SK-N-SH treated with all-trans-retinoic acid at 6 μM for 48 hours (cell line): ENCODE results near the gene RGS7.

Source experiments
- BACH2 ChIP-seq: fragments of 250-450 bp; sonication (Bioruptor Pico); IDR thresholded peaks from 2 replicates; pipeline ENCODE4 v1.9.0; 2021; ENCODE audit warnings: mild to moderate bottlenecking, borderline replicate concordance
- CSDC2 ChIP-seq: fragments of 250-450 bp; sonication (Bioruptor Pico); IDR thresholded peaks from 2 replicates; pipeline ENCODE4 v1.5.0; 2020; ENCODE audit warnings: mild to moderate bottlenecking, moderate library complexity
- GLIS3 ChIP-seq: fragments of 250-450 bp; sonication (Bioruptor Pico); IDR thresholded peaks from 2 replicates; pipeline ENCODE4 v1.5.0; 2020; ENCODE audit warnings: mild to moderate bottlenecking, moderate library complexity
- ISL1 ChIP-seq: fragments of 250-450 bp; sonication (Bioruptor Pico); IDR thresholded peaks from 2 replicates; pipeline ENCODE4 v2.1.2; 2022; ENCODE audit warnings: mild to moderate bottlenecking, moderate library complexity
- OSR1 ChIP-seq: fragments of 250-450 bp; sonication (Bioruptor Pico); IDR thresholded peaks from 2 replicates; pipeline ENCODE4 v1.8.0; 2022; ENCODE audit warnings: moderate library complexity, mild to moderate bottlenecking, inconsistent platforms
- PPARA ChIP-seq: fragments of 250-450 bp; sonication (Bioruptor Pico); IDR thresholded peaks from 2 replicates; pipeline ENCODE4 v1.5.0; 2020; ENCODE audit warnings: mild to moderate bottlenecking, borderline replicate concordance
- RARB ChIP-seq: fragments of 250-450 bp; sonication (Bioruptor Pico); IDR thresholded peaks from 2 replicates; pipeline ENCODE4 v1.8.0; 2021; ENCODE audit warnings: mild to moderate bottlenecking, moderate library complexity
- TCF4 ChIP-seq: fragments of 250-450 bp; sonication (Bioruptor Pico); IDR thresholded peaks from 2 replicates; pipeline ENCODE4 v1.8.0; 2021; ENCODE audit warnings: mild to moderate bottlenecking, moderate library complexity, borderline replicate concordance
- TOX ChIP-seq: fragments of 250-450 bp; sonication (Bioruptor Pico); IDR thresholded peaks from 2 replicates; pipeline ENCODE4 v1.8.0; 2021; ENCODE audit warnings: mild to moderate bottlenecking, moderate library complexity, borderline replicate concordance
- ZFP3 ChIP-seq: fragments of 250-450 bp; sonication (Bioruptor Pico); IDR thresholded peaks from 2 replicates; pipeline ENCODE4 v1.5.0; 2020; ENCODE audit warnings: mild to moderate bottlenecking, moderate library complexity
- ZFP30 ChIP-seq: fragments of 450-650 bp; formaldehyde crosslinking; IDR thresholded peaks from 2 replicates; pipeline ENCODE4 v1.5.0; 2022; ENCODE audit warnings: mild to moderate bottlenecking, moderate library complexity
- TF ChIP-seq, protein P1 (sequence below): fragments of 250-450 bp; sonication (Bioruptor Pico); IDR thresholded peaks from 2 replicates; pipeline ENCODE4 v1.8.0; 2020; ENCODE audit warnings: mild to moderate bottlenecking, moderate library complexity, borderline replicate concordance
- TF ChIP-seq, protein P2 (sequence below): fragments of 250-450 bp; sonication (Bioruptor Pico); IDR thresholded peaks from 2 replicates; pipeline ENCODE4 v1.5.1; 2020; ENCODE audit warnings: low read depth, mild to moderate bottlenecking, moderate library complexity
- TF ChIP-seq, protein P3 (sequence below): fragments of 250-450 bp; sonication (Bioruptor Pico); IDR thresholded peaks from 2 replicates; pipeline ENCODE4 v1.5.1; 2021; ENCODE audit warnings: mild to moderate bottlenecking, moderate library complexity

DNA sequence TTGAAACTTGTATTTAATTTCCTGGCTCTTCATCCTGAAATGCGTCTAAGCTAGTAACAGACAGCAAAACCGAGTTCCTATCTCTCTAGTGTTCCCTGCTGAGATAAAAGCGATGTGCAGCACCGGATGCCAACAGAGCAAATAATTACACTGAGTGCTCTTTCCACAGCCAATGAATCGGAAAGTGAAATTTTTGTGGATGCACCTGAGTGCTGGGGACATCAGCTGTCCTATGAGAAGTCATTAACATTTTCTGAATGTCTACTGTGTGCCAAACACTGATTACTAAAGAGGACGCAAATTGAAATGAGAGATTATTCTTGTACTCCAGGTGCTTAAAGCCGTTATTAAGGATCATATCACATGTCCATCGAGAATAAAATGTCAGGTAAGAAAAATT is 278.0 kb downstream of the RGS7 start:
- TF ChIP-seq ZFP3 (no peak), PPARA (CRISPR knock-in tag) (no peak), ZFP30 (CRISPR knock-in tag) (no peak), GLIS3 (CRISPR knock-in tag) (no peak), ISL1 (no peak), TCF4 (no peak), TOX (no peak), BACH2 (CRISPR knock-in tag) (no peak), RARB (no peak), OSR1 (CRISPR knock-in tag) (no peak), CSDC2 (CRISPR knock-in tag) (no peak)
- TF ChIP-seq, protein P1, sequence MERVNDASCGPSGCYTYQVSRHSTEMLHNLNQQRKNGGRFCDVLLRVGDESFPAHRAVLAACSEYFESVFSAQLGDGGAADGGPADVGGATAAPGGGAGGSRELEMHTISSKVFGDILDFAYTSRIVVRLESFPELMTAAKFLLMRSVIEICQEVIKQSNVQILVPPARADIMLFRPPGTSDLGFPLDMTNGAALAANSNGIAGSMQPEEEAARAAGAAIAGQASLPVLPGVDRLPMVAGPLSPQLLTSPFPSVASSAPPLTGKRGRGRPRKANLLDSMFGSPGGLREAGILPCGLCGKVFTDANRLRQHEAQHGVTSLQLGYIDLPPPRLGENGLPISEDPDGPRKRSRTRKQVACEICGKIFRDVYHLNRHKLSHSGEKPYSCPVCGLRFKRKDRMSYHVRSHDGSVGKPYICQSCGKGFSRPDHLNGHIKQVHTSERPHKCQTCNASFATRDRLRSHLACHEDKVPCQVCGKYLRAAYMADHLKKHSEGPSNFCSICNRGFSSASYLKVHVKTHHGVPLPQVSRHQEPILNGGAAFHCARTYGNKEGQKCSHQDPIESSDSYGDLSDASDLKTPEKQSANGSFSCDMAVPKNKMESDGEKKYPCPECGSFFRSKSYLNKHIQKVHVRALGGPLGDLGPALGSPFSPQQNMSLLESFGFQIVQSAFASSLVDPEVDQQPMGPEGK (CRISPR knock-in tag) = no peak
- TF ChIP-seq, protein P2, sequence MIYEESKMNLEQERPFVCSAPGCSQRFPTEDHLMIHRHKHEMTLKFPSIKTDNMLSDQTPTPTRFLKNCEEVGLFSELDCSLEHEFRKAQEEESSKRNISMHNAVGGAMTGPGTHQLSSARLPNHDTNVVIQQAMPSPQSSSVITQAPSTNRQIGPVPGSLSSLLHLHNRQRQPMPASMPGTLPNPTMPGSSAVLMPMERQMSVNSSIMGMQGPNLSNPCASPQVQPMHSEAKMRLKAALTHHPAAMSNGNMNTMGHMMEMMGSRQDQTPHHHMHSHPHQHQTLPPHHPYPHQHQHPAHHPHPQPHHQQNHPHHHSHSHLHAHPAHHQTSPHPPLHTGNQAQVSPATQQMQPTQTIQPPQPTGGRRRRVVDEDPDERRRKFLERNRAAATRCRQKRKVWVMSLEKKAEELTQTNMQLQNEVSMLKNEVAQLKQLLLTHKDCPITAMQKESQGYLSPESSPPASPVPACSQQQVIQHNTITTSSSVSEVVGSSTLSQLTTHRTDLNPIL (CRISPR knock-in tag) = no peak
- TF ChIP-seq, protein P3, sequence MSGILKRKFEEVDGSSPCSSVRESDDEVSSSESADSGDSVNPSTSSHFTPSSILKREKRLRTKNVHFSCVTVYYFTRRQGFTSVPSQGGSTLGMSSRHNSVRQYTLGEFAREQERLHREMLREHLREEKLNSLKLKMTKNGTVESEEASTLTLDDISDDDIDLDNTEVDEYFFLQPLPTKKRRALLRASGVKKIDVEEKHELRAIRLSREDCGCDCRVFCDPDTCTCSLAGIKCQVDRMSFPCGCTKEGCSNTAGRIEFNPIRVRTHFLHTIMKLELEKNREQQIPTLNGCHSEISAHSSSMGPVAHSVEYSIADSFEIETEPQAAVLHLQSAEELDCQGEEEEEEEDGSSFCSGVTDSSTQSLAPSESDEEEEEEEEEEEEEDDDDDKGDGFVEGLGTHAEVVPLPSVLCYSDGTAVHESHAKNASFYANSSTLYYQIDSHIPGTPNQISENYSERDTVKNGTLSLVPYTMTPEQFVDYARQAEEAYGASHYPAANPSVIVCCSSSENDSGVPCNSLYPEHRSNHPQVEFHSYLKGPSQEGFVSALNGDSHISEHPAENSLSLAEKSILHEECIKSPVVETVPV (CRISPR knock-in tag) = no peak
